ENCODE results near the gene RALGPS1.

RALGPS1 gene

GRCh38 chr9:126914458-126915280, at the start of gene RALGPS1:
Gene RALGPS1 (plus strand): TSS chr9:126914782. CDS start chr9:126962290, 47,508 bp downstream.
- in situ Hi-C loops (cut with HindIII; ENCODE audit: low sequenced_read_pairs) = no loop called here

- in situ Hi-C loops (cut with HindIII; ENCODE audit: low sequenced_read_pairs) = no loop called here
Observed at GRCh38 chr9:126869368-126869767, 45.2 kb upstream of the RALGPS1 start.

- in situ Hi-C loops (cut with HindIII; ENCODE audit: low sequenced_read_pairs) = no loop called here
Observed at GRCh38 chr9:126872516-126872915, 42.1 kb upstream of the RALGPS1 start.

- in situ Hi-C loops (cut with HindIII; ENCODE audit: low sequenced_read_pairs) = no loop called here
Observed at GRCh38 chr9:126874546-126875314, 39.9 kb upstream of the RALGPS1 start.

- in situ Hi-C loops (cut with HindIII; ENCODE audit: low sequenced_read_pairs) = no loop called here
Observed at GRCh38 chr9:126875756-126876510, 38.6 kb upstream of the RALGPS1 start.

GRCh38 chr9:126876531-126876930, 38.1 kb upstream of the RALGPS1 start:
- in situ Hi-C loops (cut with HindIII; ENCODE audit: low sequenced_read_pairs) = no loop called here

- in situ Hi-C loops (cut with HindIII; ENCODE audit: low sequenced_read_pairs) = no loop called here
Observed at GRCh38 chr9:126877418-126877817, 37.2 kb upstream of the RALGPS1 start.

GRCh38 chr9:126879288-126879687, 35.3 kb upstream of the RALGPS1 start:
- in situ Hi-C loops (cut with HindIII; ENCODE audit: low sequenced_read_pairs) = no loop called here

GRCh38 chr9:126880226-126880946, 34.2 kb upstream of the RALGPS1 start:
- in situ Hi-C loops (cut with HindIII; ENCODE audit: low sequenced_read_pairs) = no loop called here

- in situ Hi-C loops (cut with HindIII; ENCODE audit: low sequenced_read_pairs) = no loop called here
Observed at GRCh38 chr9:126880947-126881332, 33.6 kb upstream of the RALGPS1 start.

GRCh38 chr9:126882746-126883145, 31.8 kb upstream of the RALGPS1 start:
- in situ Hi-C loops (cut with HindIII; ENCODE audit: low sequenced_read_pairs) = no loop called here

GRCh38 chr9:126883636-126884035, 30.9 kb upstream of the RALGPS1 start:
- in situ Hi-C loops (cut with HindIII; ENCODE audit: low sequenced_read_pairs) = no loop called here

- in situ Hi-C loops (cut with HindIII; ENCODE audit: low sequenced_read_pairs) = no loop called here
Observed at GRCh38 chr9:126885131-126885641, 29.4 kb upstream of the RALGPS1 start.

- in situ Hi-C loops (cut with HindIII; ENCODE audit: low sequenced_read_pairs) = no loop called here
Observed at GRCh38 chr9:126886034-126886822, 28.4 kb upstream of the RALGPS1 start.

- in situ Hi-C loops (cut with HindIII; ENCODE audit: low sequenced_read_pairs) = no loop called here
Observed at GRCh38 chr9:126886897-126887296, 27.7 kb upstream of the RALGPS1 start.

- in situ Hi-C loops (cut with HindIII; ENCODE audit: low sequenced_read_pairs) = no loop called here
Observed at GRCh38 chr9:126891676-126892075, 22.9 kb upstream of the RALGPS1 start.

- in situ Hi-C loops (cut with HindIII; ENCODE audit: low sequenced_read_pairs) = no loop called here
Observed at GRCh38 chr9:126893079-126893478, 21.5 kb upstream of the RALGPS1 start.

- in situ Hi-C loops (cut with HindIII; ENCODE audit: low sequenced_read_pairs) = no loop called here
Observed at GRCh38 chr9:126894052-126894603, 20.5 kb upstream of the RALGPS1 start.

- in situ Hi-C loops (cut with HindIII; ENCODE audit: low sequenced_read_pairs) = no loop called here
Observed at GRCh38 chr9:126902210-126902609, 12.4 kb upstream of the RALGPS1 start.
